HT1080 (cell line): Measurements from ENCODE around the gene TTC33. TPM values are rescaled to one million over a fixed set of nuclear protein-coding genes. Genes with fewer than 3 reads are reported as not detected.
A peak's percentile ranks its signal among the peaks of the same experiment; 100 is the strongest.
"Not testable (repeated sequence)": the region's sequence is repeated elsewhere in the genome, so short reads cannot be mapped to it uniquely, and the experiment has no call there.

ENCODE experiments used
- DNase-seq: peaks from one replicate; pipeline ENCODE4 v3.0.0-alpha.2; 2015; ENCODE audit warnings: low read depth
- total RNA-seq: library from RNA; depleted of rRNA; stranded (reverse); fragments of >200 nt; shearing (Covaris generic); gene quantifications from 2 replicates; pipeline ENCODE4 v1.2.3, GENCODE V29; 2014

TTC33 gene
- total RNA-seq, 1 experiment from 2014 or later = 8.4 TPM

GRCh38 chr5:40618926-40619325 is 136.8 kb downstream of the TTC33 start:
- no peak for DNase-seq

GRCh38 chr5:40616781-40617180 is 139.0 kb downstream of the TTC33 start:
- no peak for DNase-seq

GRCh38 chr5:40615586-40616170 is 140.1 kb downstream of the TTC33 start:
- DNase-seq = peak; percentile 26

GRCh38 chr5:40614923-40615585 is 140.7 kb downstream of the TTC33 start:
- no peak for DNase-seq

GRCh38 chr5:40614466-40614865 is 141.3 kb downstream of the TTC33 start:
- DNase-seq = no peak

- DNase-seq = no peak
Measured at GRCh38 chr5:40607202-40607601, 148.6 kb downstream of the TTC33 start.

GRCh38 chr5:40606077-40606765 is 149.5 kb downstream of the TTC33 start:
- no peak for DNase-seq

GRCh38 chr5:40605295-40605958 is 150.3 kb downstream of the TTC33 start:
- DNase-seq = peak; percentile 34

- peak; percentile 18 for DNase-seq
Measured at GRCh38 chr5:40603378-40603777, 152.4 kb downstream of the TTC33 start.

- no peak for DNase-seq
Measured at GRCh38 chr5:40601198-40601868, 154.4 kb downstream of the TTC33 start.

- no peak for DNase-seq
Measured at GRCh38 chr5:40600383-40600782, 155.4 kb downstream of the TTC33 start.

GRCh38 chr5:40599676-40600075 is 156.1 kb downstream of the TTC33 start:
- no peak for DNase-seq

GRCh38 chr5:40594811-40595210 is 160.9 kb downstream of the TTC33 start:
- no peak for DNase-seq

- not testable (repeated sequence) for DNase-seq
Measured at GRCh38 chr5:40591727-40592396, 163.9 kb downstream of the TTC33 start.

GRCh38 chr5:40587376-40587775 is 168.4 kb downstream of the TTC33 start:
- DNase-seq = no peak

- DNase-seq = no peak
Measured at GRCh38 chr5:40585537-40586267, 170.1 kb downstream of the TTC33 start.

- no peak for DNase-seq
Measured at GRCh38 chr5:40584054-40584453, 171.7 kb downstream of the TTC33 start.

- DNase-seq = no peak
Measured at GRCh38 chr5:40578501-40579451, 177.0 kb downstream of the TTC33 start.

GRCh38 chr5:40577718-40578117 is 178.0 kb downstream of the TTC33 start:
- no peak for DNase-seq
